Eye (tissue), 1 donor: ENCODE results near the gene MYO1D.

Experiments used
- DNase-seq: peaks from one replicate; pipeline ENCODE4 v3.0.0-alpha.2; 2015

MYO1D gene

GRCh38 chr17:32609884-32610650, 266.9 kb downstream of the MYO1D start:
- DNase-seq, result no peak

- DNase-seq, result no peak
Observed at GRCh38 chr17:32609085-32609484, 267.8 kb downstream of the MYO1D start.

GRCh38 chr17:32608267-32608666, 268.7 kb downstream of the MYO1D start:
- no peak for DNase-seq

GRCh38 chr17:32604966-32605365, 272.0 kb downstream of the MYO1D start:
- no peak for DNase-seq

GRCh38 chr17:32602396-32602795, 274.5 kb downstream of the MYO1D start:
- DNase-seq, result no peak

GRCh38 chr17:32601866-32602265, 275.1 kb downstream of the MYO1D start:
- DNase-seq, result no peak

GRCh38 chr17:32596628-32597027, 280.3 kb downstream of the MYO1D start:
- DNase-seq, result peak; percentile 52

- no peak for DNase-seq
Observed at GRCh38 chr17:32596206-32596605, 280.7 kb downstream of the MYO1D start.

- no peak for DNase-seq
Observed at GRCh38 chr17:32593003-32593402, 283.9 kb downstream of the MYO1D start.

- no peak for DNase-seq
Observed at GRCh38 chr17:32591405-32591804, 285.5 kb downstream of the MYO1D start.

GRCh38 chr17:32590974-32591373, 285.9 kb downstream of the MYO1D start:
- no peak for DNase-seq

- DNase-seq, result no peak
Observed at GRCh38 chr17:32588982-32589381, 287.9 kb downstream of the MYO1D start.

- DNase-seq, result no peak
Observed at GRCh38 chr17:32588135-32588534, 288.8 kb downstream of the MYO1D start.

GRCh38 chr17:32586666-32587065, 290.3 kb downstream of the MYO1D start:
- DNase-seq, result no peak

GRCh38 chr17:32584792-32585191, 292.1 kb downstream of the MYO1D start:
- DNase-seq, result no peak

GRCh38 chr17:32583053-32583452, 293.9 kb downstream of the MYO1D start:
- DNase-seq, result no peak

- no peak for DNase-seq
Observed at GRCh38 chr17:32575852-32576251, 301.1 kb downstream of the MYO1D start.

- no peak for DNase-seq
Observed at GRCh38 chr17:32570081-32570396, 306.9 kb downstream of the MYO1D start.

- no peak for DNase-seq
Observed at GRCh38 chr17:32569171-32570080, 307.5 kb downstream of the MYO1D start.

GRCh38 chr17:32568705-32569104, 308.2 kb downstream of the MYO1D start:
- DNase-seq, result no peak

- no peak for DNase-seq
Observed at GRCh38 chr17:32567511-32567910, 309.4 kb downstream of the MYO1D start.

- DNase-seq, result no peak
Observed at GRCh38 chr17:32567086-32567485, 309.8 kb downstream of the MYO1D start.

GRCh38 chr17:32566303-32566702, 310.6 kb downstream of the MYO1D start:
- DNase-seq, result no peak

GRCh38 chr17:32565401-32565800, 311.5 kb downstream of the MYO1D start:
- no peak for DNase-seq
